ENCODE data around the gene CGB1. TPM values are rescaled to one million over a fixed set of nuclear protein-coding genes. Genes with fewer than 3 reads are reported as not detected.
"Not testable (repeated sequence)": the region's sequence is repeated elsewhere in the genome, so short reads cannot be mapped to it uniquely, and the experiment has no call there.

CGB1 gene
- total RNA-seq, 1 experiment from 2014 or later = not detected

- H3K4me3 Mint-ChIP-seq (ENCODE audit: unreplicated experiment); intact Hi-C loops (cut with micrococcal nuclease); H3K4me1 Mint-ChIP-seq (ENCODE audit: insufficient read depth, unreplicated experiment); H3K36me3 Mint-ChIP-seq (ENCODE audit: insufficient read depth, unreplicated experiment); H3K27ac Mint-ChIP-seq (ENCODE audit: low read depth, unreplicated experiment); POLR2A ChIA-PET; DNase-seq (ENCODE audit: unreplicated experiment); BruUV-seq (replicated peaks); CTCF ChIA-PET; H3K27me3 Mint-ChIP-seq (ENCODE audit: insufficient read depth, unreplicated experiment); H3K9me3 Mint-ChIP-seq (ENCODE audit: unreplicated experiment): not testable (repeated sequence)
These were observed 12.3 kb upstream of the CGB1 start, which contains the start of gene CGB8 for GRCh38 chr19:49049011-49049410. Gene CGB8 (minus strand): TSS chr19:49049111. CDS start chr19:49048739, 372 bp downstream.

GRCh38 chr19:49043548-49043947 is 6.9 kb upstream of the CGB1 start, which contains the start of gene CGB5:
Gene CGB5 (plus strand): TSS chr19:49043848. CDS start chr19:49044210, 362 bp downstream.
- H3K27me3 Mint-ChIP-seq (ENCODE audit: insufficient read depth, unreplicated experiment); DNase-seq (ENCODE audit: unreplicated experiment); intact Hi-C loops (cut with micrococcal nuclease); H3K9me3 Mint-ChIP-seq (ENCODE audit: unreplicated experiment); H3K27ac Mint-ChIP-seq (ENCODE audit: low read depth, unreplicated experiment); CTCF ChIA-PET; H3K36me3 Mint-ChIP-seq (ENCODE audit: insufficient read depth, unreplicated experiment); H3K4me3 Mint-ChIP-seq (ENCODE audit: unreplicated experiment); BruUV-seq (replicated peaks): not testable (repeated sequence)
- POLR2A ChIA-PET = interaction anchor here (0.6 kb wide), 1 partner anchor 417 kb away, joined by 3 read pairs; no protein-coding TSS in a partner anchor
- H3K4me1 Mint-ChIP-seq (ENCODE audit: insufficient read depth, unreplicated experiment) = peaks cover 11% of the 10 kb centered on the region

GRCh38 chr19:49042666-49043065 is 6.0 kb upstream of the CGB1 start:
- DNase-seq (ENCODE audit: unreplicated experiment); H3K4me3 Mint-ChIP-seq (ENCODE audit: unreplicated experiment); BruUV-seq (replicated peaks); H3K36me3 Mint-ChIP-seq (ENCODE audit: insufficient read depth, unreplicated experiment); intact Hi-C loops (cut with micrococcal nuclease); H3K27me3 Mint-ChIP-seq (ENCODE audit: insufficient read depth, unreplicated experiment); POLR2A ChIA-PET; CTCF ChIA-PET; H3K9me3 Mint-ChIP-seq (ENCODE audit: unreplicated experiment); H3K27ac Mint-ChIP-seq (ENCODE audit: low read depth, unreplicated experiment): not testable (repeated sequence)
- H3K4me1 Mint-ChIP-seq (ENCODE audit: insufficient read depth, unreplicated experiment) = peaks cover 12% of the 10 kb centered on the region

GRCh38 chr19:49042177-49042576 is 5.5 kb upstream of the CGB1 start:
- no peaks in the 10 kb centered on the region for H3K9me3 Mint-ChIP-seq (ENCODE audit: unreplicated experiment)
- BruUV-seq (replicated peaks) = no TSS peak
- POLR2A ChIA-PET = no interaction called here
- H3K4me1 Mint-ChIP-seq (ENCODE audit: insufficient read depth, unreplicated experiment) = peaks cover 12% of the 10 kb centered on the region
- intact Hi-C loops (cut with micrococcal nuclease) = no loop called here
- CTCF ChIA-PET = no interaction called here
- no peak for TF ChIP-seq CTCF (IDR thresholded peaks at IDR 0.05; ENCODE audit: unreplicated experiment)
- no peak for DNase-seq (ENCODE audit: unreplicated experiment)
- H3K27ac Mint-ChIP-seq (ENCODE audit: low read depth, unreplicated experiment) = peak overlapping the region; percentile 84
- no peaks in the 10 kb centered on the region for H3K36me3 Mint-ChIP-seq (ENCODE audit: insufficient read depth, unreplicated experiment)
- H3K4me3 Mint-ChIP-seq (ENCODE audit: unreplicated experiment) = no peak overlapping the region
- H3K27me3 Mint-ChIP-seq (ENCODE audit: insufficient read depth, unreplicated experiment) = no peaks in the 10 kb centered on the region

GRCh38 chr19:49039736-49040135 is 3.0 kb upstream of the CGB1 start:
- H3K9me3 Mint-ChIP-seq (ENCODE audit: unreplicated experiment); POLR2A ChIA-PET; H3K4me3 Mint-ChIP-seq (ENCODE audit: unreplicated experiment); intact Hi-C loops (cut with micrococcal nuclease); H3K27ac Mint-ChIP-seq (ENCODE audit: low read depth, unreplicated experiment); BruUV-seq (replicated peaks); H3K27me3 Mint-ChIP-seq (ENCODE audit: insufficient read depth, unreplicated experiment); DNase-seq (ENCODE audit: unreplicated experiment); H3K36me3 Mint-ChIP-seq (ENCODE audit: insufficient read depth, unreplicated experiment): not testable (repeated sequence)
- peaks cover 12% of the 10 kb centered on the region for H3K4me1 Mint-ChIP-seq (ENCODE audit: insufficient read depth, unreplicated experiment)
- CTCF ChIA-PET = interaction anchor here (0.7 kb wide), 1 partner anchor 46 kb away, joined by 3 read pairs; the partner anchor contains the start of gene RUVBL2

- peaks cover 12% of the 10 kb centered on the region for H3K4me1 Mint-ChIP-seq (ENCODE audit: insufficient read depth, unreplicated experiment)
- H3K36me3 Mint-ChIP-seq (ENCODE audit: insufficient read depth, unreplicated experiment); BruUV-seq (replicated peaks); CTCF ChIA-PET; H3K4me3 Mint-ChIP-seq (ENCODE audit: unreplicated experiment); H3K9me3 Mint-ChIP-seq (ENCODE audit: unreplicated experiment); POLR2A ChIA-PET; intact Hi-C loops (cut with micrococcal nuclease); H3K27me3 Mint-ChIP-seq (ENCODE audit: insufficient read depth, unreplicated experiment); H3K27ac Mint-ChIP-seq (ENCODE audit: low read depth, unreplicated experiment): not testable (repeated sequence)
- DNase-seq (ENCODE audit: unreplicated experiment) = peak; percentile 68
These were observed 2.0 kb upstream of the CGB1 start for GRCh38 chr19:49038557-49039276.

GRCh38 chr19:49038111-49038510 is 1.4 kb upstream of the CGB1 start:
- H3K27ac Mint-ChIP-seq (ENCODE audit: low read depth, unreplicated experiment); intact Hi-C loops (cut with micrococcal nuclease); H3K4me3 Mint-ChIP-seq (ENCODE audit: unreplicated experiment); DNase-seq (ENCODE audit: unreplicated experiment); CTCF ChIA-PET; H3K36me3 Mint-ChIP-seq (ENCODE audit: insufficient read depth, unreplicated experiment); H3K9me3 Mint-ChIP-seq (ENCODE audit: unreplicated experiment); POLR2A ChIA-PET; BruUV-seq (replicated peaks); H3K27me3 Mint-ChIP-seq (ENCODE audit: insufficient read depth, unreplicated experiment): not testable (repeated sequence)
- peaks cover 12% of the 10 kb centered on the region for H3K4me1 Mint-ChIP-seq (ENCODE audit: insufficient read depth, unreplicated experiment)

All from MCF 10A (cell line).